ENCODE results near the gene TMCC3.
"Not testable (repeated sequence)": the region's sequence is repeated elsewhere in the genome, so short reads cannot be mapped to it uniquely, and the experiment has no call there.

TMCC3 gene

GRCh38 chr12:94553130-94553519, 97.2 kb downstream of the TMCC3 start:
- intact Hi-C loops (cut with DNase I; ENCODE audit: low total_unique reads) = no loop called here
- Histone ChIP-seq H3K27ac (no peak overlapping the region), H3K4me3 (no peak overlapping the region), H3K9me3 (no peaks in the 10 kb centered on the region), H3K36me3 (no peaks in the 10 kb centered on the region), H3K27me3 (no peaks in the 10 kb centered on the region), H3K4me1 (no peaks in the 10 kb centered on the region)
- no peak for DNase-seq
- TF ChIP-seq CTCF (IDR thresholded peaks at IDR 0.05) = no peak

- H3K27ac ChIP-seq = no peak overlapping the region
Measured at GRCh38 chr12:94551810-94552209, 98.5 kb downstream of the TMCC3 start.

GRCh38 chr12:94550964-94551363, 99.4 kb downstream of the TMCC3 start:
- Histone ChIP-seq H3K27ac (no peak overlapping the region), H3K9me3 (no peaks in the 10 kb centered on the region), H3K36me3 (no peaks in the 10 kb centered on the region), H3K27me3 (no peaks in the 10 kb centered on the region), H3K4me1 (no peaks in the 10 kb centered on the region), H3K4me3 (no peak overlapping the region)
- intact Hi-C loops (cut with DNase I; ENCODE audit: low total_unique reads) = no loop called here
- no peak for TF ChIP-seq CTCF (IDR thresholded peaks at IDR 0.05)
- no peak for DNase-seq

More at GRCh38 chr12:94551810-94552209, 98.5 kb downstream of the TMCC3 start:
- Histone ChIP-seq H3K9me3 (no peaks in the 10 kb centered on the region), H3K4me3 (no peak overlapping the region), H3K36me3 (no peaks in the 10 kb centered on the region), H3K27me3 (no peaks in the 10 kb centered on the region), H3K4me1 (no peaks in the 10 kb centered on the region)
- TF ChIP-seq CTCF (IDR thresholded peaks at IDR 0.05) = no peak
- intact Hi-C loops (cut with DNase I; ENCODE audit: low total_unique reads) = no loop called here
- DNase-seq = no peak

- H3K36me3 ChIP-seq, H3K27ac ChIP-seq, H3K27me3 ChIP-seq, H3K4me3 ChIP-seq, H3K9me3 ChIP-seq, H3K4me1 ChIP-seq, DNase-seq: not testable (repeated sequence)
- intact Hi-C loops (cut with DNase I; ENCODE audit: low total_unique reads) = loop anchor here (5.0 kb wide), 1 partner anchor 218 kb away; no protein-coding TSS in a partner anchor
Measured at GRCh38 chr12:94548833-94549232, 101.5 kb downstream of the TMCC3 start.

GRCh38 chr12:94545935-94546771, 104.2 kb downstream of the TMCC3 start:
- peak; percentile 63 to 71 for TF ChIP-seq CTCF (IDR thresholded peaks at IDR 0.05)
- Histone ChIP-seq H3K4me3 (no peak overlapping the region), H3K27me3 (no peaks in the 10 kb centered on the region), H3K36me3 (no peaks in the 10 kb centered on the region), H3K9me3 (no peaks in the 10 kb centered on the region), H3K27ac (no peak overlapping the region), H3K4me1 (no peaks in the 10 kb centered on the region)
- no peak for DNase-seq
- intact Hi-C loops (cut with DNase I; ENCODE audit: low total_unique reads) = loop anchor here (5.0 kb wide), 1 partner anchor 221 kb away; no protein-coding TSS in a partner anchor

- TF ChIP-seq CTCF (IDR thresholded peaks at IDR 0.05) = no peak
- intact Hi-C loops (cut with DNase I; ENCODE audit: low total_unique reads) = no loop called here
Measured at GRCh38 chr12:94544355-94544754, 106.0 kb downstream of the TMCC3 start.

More at GRCh38 chr12:94544355-94544754, 106.0 kb downstream of the TMCC3 start:
- Histone ChIP-seq H3K4me1 (no peaks in the 10 kb centered on the region), H3K27ac (no peak overlapping the region), H3K36me3 (no peaks in the 10 kb centered on the region), H3K9me3 (no peaks in the 10 kb centered on the region), H3K4me3 (no peak overlapping the region), H3K27me3 (no peaks in the 10 kb centered on the region)
- DNase-seq = no peak

Data from tibial artery (tissue), 4 donors.